OCI-LY1 (cell line): ENCODE measurements around the gene ARHGEF17.

Experiments used
- EZH2 ChIP-seq: fragments of 200-600 bp; sonication (generic), shearing (Covaris generic); IDR thresholded peaks from 2 replicates; pipeline ENCODE4 v1.8.0; 2017; ENCODE audit warnings: borderline replicate concordance, mixed run types, mild to moderate bottlenecking, antibody characterized with exemption, low read length, moderate library complexity, mixed read lengths
- TF ChIP-seq, protein P1 (sequence below): fragments of 200-600 bp; sonication (generic), shearing (Covaris generic); IDR thresholded peaks from 2 replicates; pipeline ENCODE4 v1.5.1; 2017; ENCODE audit warnings: mild to moderate bottlenecking, antibody characterized with exemption, low read length, moderate library complexity, mixed read lengths

DNA sequence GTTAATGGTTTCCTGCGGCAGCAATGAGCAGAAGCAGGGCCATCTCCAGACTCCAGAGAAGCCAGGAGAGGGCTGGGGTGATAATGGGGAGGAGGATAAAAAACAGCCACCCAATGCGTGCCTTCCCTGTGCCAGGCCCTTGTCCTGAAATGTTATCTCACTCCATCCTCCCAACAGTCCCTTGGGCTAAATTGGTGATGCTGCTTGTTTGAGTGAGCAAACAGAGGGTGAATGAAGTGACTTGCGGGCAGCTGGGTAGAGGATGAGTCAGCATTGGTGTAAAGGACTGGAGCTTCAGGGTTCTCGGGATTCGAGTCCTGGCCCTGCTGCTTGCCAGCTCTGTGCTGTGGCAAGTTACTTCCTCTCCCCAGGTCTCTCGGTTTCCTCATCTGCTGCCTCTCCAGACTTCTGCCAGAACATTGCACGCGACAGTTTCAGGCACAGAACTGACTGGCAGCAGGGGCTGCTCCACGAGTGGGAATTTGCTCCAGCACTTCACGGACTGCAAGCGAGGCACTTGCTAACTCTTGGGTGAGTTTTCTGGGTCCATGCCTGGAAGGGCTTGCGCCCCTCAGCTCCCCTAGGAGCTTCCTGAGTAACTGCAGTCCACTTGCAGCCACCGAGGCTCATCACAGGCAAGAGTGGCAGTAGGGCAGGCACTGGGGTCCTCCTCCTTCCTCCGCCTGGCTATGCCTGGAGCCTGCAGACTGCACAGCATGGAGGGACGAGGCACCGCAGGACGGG lies 36.0 kb upstream of the ARHGEF17 start, which contains the start of gene P2RY6:
- TF ChIP-seq, protein P1, sequence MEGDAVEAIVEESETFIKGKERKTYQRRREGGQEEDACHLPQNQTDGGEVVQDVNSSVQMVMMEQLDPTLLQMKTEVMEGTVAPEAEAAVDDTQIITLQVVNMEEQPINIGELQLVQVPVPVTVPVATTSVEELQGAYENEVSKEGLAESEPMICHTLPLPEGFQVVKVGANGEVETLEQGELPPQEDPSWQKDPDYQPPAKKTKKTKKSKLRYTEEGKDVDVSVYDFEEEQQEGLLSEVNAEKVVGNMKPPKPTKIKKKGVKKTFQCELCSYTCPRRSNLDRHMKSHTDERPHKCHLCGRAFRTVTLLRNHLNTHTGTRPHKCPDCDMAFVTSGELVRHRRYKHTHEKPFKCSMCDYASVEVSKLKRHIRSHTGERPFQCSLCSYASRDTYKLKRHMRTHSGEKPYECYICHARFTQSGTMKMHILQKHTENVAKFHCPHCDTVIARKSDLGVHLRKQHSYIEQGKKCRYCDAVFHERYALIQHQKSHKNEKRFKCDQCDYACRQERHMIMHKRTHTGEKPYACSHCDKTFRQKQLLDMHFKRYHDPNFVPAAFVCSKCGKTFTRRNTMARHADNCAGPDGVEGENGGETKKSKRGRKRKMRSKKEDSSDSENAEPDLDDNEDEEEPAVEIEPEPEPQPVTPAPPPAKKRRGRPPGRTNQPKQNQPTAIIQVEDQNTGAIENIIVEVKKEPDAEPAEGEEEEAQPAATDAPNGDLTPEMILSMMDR: no peak
- no peak for TF ChIP-seq EZH2
